ENCODE results near the gene COL11A2.

- TF ChIP-seq, protein P1, sequence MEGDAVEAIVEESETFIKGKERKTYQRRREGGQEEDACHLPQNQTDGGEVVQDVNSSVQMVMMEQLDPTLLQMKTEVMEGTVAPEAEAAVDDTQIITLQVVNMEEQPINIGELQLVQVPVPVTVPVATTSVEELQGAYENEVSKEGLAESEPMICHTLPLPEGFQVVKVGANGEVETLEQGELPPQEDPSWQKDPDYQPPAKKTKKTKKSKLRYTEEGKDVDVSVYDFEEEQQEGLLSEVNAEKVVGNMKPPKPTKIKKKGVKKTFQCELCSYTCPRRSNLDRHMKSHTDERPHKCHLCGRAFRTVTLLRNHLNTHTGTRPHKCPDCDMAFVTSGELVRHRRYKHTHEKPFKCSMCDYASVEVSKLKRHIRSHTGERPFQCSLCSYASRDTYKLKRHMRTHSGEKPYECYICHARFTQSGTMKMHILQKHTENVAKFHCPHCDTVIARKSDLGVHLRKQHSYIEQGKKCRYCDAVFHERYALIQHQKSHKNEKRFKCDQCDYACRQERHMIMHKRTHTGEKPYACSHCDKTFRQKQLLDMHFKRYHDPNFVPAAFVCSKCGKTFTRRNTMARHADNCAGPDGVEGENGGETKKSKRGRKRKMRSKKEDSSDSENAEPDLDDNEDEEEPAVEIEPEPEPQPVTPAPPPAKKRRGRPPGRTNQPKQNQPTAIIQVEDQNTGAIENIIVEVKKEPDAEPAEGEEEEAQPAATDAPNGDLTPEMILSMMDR (IDR thresholded peaks at IDR 0.05): no peak
- no peak for TF ChIP-seq POLR2A (IDR thresholded peaks at IDR 0.05)
These were observed 14.5 kb downstream of the COL11A2 start for GRCh38 chr6:33177552-33178446.

Measured in lower leg skin (tissue), 3 donors.